Stimulated activated CD4-positive, alpha-beta T cell treated with anti-CD3 and anti-CD28 coated beads, TNF-alpha, amount 100 ng/mL, for 24 hours (primary cell): ENCODE measurements around the gene SDF4.
"Not testable (repeated sequence)": the region's sequence is repeated elsewhere in the genome, so short reads cannot be mapped to it uniquely, and the experiment has no call there.

Source experiments
- DNase-seq, 3 experiments: peaks; one replicate each; pipeline ENCODE4 v3.0.0-alpha.2; 2020; ENCODE audit warnings: low read depth in 3 of 3

The SDF4 gene

GRCh38 chr1:1179983-1180861 is 51.6 kb downstream of the SDF4 start:
- DNase-seq = no peak

DNA sequence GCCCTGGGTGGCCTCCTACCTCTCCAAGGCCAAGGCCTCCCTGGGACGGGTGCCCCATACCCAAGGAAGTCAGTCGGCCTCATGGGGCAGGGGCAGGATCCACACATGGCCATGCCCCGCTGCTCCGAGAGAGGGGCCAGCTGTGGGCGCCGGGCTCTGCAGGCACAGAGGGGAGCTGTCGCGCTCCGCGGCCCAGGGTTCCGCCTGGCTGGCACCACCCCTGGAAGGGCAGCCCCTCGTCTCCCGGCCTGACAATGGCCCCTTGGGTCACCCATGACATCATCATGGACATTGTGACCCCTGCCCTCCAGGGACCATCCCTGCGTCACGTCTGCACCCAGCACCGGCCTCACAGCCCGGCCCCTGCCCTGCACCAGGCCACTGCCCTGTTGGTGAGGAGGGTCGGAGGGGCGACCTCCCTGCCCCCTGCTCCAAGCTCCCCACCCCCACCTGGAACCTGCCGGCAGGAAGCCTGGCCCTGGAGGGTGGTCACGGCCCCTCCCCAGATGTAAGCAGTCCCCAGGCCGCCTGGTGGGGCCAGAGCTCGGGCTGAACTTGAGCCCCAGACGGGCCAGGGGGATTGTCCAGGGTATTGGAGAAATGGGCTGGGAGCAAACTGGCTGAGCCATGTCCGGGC is 52.3 kb downstream of the SDF4 start:
- no peak for DNase-seq

DNA sequence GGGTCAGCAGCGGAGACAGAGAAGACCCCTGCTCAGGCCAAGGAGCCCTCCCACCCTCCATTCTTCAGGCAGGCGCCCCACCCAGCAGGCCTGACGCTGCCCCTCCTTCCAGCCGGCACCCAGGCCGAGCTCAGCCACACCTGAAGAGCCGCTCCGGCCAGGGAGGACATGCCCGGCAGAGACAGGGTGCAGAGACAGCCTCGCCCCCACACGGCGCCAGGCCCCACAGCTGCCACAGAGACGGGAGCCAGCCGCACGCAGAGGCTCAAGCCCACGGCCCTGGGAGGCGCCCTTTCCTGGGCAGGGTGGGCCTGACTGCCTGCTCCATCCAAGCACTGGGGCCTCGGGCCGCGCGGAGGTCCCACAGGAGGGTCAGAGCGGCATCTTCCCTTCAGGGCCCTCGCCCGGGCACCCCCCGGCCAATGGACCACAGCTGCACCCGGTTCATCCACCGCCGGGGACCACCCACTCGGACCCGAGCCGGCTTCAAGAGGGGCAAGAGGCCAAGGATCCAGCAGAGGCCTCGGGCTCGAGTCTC is 52.9 kb downstream of the SDF4 start:
- DNase-seq = no peak

- DNase-seq = no peak
These were observed 54.2 kb downstream of the SDF4 start for GRCh38 chr1:1177452-1178206.

GRCh38 chr1:1176931-1177330 is 54.9 kb downstream of the SDF4 start:
- DNase-seq = no peak

DNA sequence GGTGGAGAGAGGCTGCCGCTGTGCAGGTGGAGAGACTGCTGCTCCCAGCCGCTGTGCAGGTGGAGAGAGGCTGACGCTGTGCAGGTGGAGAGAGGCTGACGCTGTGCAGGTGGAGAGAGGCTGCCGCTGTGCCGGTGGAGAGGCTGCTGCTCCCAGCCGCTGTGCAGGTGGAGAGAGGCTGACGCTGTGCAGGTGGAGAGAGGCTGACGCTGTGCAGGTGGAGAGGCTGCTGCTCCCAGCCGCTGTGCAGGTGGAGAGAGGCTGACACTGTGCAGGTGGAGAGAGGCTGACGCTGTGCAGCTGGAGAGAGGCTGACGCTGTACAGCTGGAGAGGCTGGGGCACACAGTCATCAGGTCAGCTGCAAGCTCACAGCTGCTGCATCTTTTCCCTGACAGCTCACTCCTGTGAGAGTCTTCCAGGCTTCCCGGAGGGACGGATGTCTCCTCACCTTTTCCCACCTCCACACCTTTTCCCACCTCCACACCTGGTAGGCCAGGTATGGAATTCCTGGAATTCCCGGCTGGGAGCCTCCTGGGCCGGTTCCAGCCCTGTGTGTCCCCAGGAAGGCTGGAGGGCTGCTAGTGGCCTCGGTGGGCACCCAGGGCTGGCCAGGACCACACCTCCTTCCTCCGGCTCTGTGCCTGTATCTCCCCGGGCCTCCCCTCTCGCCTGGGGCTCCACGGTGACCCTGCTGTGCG is 55.6 kb downstream of the SDF4 start:
- not testable (repeated sequence) for DNase-seq

DNA sequence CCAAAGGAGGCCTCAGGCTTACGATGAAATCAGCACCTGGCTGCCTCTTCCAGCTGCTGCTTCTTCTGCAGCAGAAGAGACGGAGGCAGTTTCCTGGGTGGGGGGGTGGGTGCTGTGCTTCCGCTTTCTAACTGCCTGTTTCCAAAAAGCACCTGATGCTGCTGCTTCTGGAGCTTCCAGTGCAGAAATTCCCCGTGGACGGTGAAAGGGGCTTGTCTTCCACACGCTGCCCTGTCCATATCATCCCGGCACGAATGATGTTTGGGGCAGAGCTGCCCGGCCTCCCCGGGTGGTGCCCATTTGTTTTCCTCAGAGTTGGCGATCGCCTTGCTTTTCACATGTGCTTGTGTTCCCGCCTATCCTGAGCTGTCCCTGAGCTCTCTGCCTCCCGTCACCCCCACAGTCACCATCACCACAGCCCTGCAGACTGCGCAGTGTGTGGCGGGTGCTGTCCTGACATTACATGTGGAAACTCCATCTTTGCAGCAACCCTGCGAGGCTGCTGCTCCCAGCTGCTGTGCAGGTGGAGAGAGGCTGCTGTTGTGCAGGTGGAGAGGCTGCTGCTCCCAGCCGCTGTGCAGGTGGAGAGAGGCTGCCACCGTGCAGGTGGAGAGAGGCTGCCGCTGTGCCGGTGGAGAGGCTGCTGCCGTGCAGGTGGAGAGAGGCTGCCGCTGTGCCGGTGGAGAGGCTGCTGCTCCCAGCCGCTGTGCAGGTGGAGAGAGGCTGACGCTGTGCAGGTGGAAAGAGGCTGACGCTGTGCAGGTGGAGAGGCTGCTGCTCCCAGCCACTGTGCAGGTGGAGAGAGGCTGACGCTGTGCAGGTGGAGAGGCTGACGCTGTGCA is 56.4 kb downstream of the SDF4 start:
- DNase-seq = no peak

- peak in 1 of 3 experiments; percentile 43 for DNase-seq
These were observed 57.9 kb downstream of the SDF4 start, which contains the start of gene TTLL10 for GRCh38 chr1:1173793-1174415. Gene TTLL10, plus strand, starts transcription at chr1:1173880. Its CDS starts 5,336 bp downstream, at chr1:1179216.

DNA sequence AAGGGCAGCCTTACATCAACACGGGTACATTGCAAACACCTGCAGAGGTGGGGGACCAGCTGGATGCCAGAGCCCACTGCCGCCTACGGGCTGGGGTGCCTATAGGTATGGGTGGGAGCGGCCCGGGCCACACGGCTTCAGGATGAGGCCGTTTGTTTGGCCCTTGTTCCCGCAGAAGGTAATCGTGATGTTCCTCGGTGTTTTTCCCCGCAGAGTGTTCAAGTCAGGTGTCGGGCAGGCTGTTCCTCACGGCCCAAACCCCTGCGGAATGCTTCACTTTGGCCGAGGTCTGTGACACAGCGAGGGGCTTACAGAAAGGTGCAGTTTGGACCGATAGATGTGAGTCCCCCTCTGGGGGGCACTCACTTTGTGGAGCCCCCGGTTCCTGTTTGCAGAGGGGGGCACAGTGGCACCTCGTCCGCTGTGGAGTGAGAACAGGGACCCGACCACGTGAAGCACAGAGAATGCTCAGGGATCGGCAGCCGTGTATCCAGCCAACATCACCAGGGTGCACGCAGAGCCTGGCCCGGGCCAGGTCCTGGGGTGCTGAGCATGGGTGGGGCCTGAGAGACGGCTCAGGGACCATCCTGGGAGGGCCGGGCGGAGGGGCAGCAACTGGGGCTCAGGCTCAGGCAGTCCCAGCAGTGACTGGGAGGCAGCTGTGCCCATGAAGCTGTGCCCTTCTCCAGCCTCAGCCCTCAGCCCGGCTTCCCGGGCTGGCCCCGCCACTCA is 58.6 kb downstream of the SDF4 start:
- DNase-seq = no peak

- DNase-seq = no peak
These were observed 60.1 kb downstream of the SDF4 start for GRCh38 chr1:1171546-1172340.

GRCh38 chr1:1171161-1171545 is 60.6 kb downstream of the SDF4 start:
- DNase-seq = no peak

DNA sequence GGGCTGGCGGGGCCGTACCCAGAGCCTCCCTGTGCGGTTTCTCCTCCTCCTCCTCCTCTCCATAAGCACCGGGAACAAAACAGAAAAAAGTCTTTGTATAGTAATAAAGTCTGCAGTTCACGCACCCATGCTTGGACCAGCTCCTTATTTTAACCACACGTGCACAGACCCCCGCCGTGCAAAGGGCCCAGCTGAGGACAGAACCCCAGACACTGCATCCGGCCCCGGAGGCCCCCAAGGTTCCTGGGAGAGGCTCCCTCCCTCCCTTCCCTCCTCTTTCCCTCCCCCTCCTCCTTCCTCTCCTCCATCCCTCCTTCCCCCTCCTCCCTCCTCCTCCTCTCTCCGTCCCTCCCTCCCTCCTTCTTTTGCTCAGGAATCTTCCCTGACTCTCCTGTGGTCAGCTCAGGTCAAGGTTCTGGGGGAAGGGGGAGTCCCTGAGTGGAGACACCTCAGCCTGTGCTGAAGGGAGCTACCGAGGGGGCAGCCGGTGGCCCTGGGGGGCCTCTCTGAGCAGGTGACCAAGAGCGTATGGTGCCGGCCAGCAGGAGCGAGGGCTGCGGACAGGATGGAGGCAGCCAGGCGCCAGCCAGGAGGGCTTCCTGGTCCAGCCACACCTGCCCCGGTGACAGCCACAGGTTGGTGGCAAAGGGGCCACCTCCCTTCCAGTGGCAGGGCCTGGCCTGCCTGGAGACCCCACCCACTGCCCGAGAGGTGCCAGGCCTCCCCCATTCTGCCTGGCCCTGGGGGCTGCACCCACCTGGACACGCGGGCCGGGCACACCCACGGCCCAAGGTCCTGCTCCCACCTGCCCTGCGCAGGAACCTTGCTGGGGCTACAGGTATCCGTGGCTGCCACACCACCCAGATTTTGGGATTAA is 61.3 kb downstream of the SDF4 start:
- DNase-seq = no peak

DNA sequence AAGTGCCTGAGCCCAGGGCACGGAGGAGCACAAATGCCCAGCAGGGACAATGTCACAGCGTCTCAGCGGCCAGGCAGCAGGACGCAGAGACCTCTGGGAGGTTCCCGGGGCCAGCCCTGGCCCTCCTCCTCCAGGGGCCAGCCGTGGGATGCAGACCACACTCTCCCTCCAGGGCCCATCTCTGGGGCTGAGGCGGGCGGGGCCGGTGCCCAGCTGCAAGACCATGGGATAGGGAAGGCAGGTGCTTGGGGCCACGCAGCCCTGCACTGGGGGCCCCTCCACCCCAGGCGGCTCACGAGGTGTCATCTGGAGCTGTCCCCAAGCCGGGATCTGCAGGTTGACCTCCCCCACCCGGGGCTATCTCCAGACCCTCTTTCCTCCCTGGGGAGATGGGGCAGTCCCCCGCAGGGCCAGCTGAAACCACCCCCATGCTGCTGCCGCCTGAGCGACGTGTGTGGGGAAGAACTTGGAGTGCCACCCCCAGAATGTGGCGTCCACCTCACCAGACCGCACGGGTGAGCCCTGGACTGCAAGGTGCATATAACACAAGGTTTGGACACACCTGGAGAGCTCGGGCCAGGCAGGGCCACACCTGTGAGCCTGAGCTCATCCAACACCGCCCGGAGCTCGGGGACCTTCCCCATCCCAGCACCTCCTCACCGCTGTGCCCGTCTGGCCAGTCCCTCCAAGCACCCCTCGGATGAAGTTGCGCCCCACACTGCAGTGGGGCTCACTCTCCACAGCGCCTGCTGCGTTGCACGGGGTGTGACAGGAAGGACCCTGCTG is 62.2 kb downstream of the SDF4 start:
- DNase-seq = no peak

GRCh38 chr1:1168451-1169411 is 63.1 kb downstream of the SDF4 start:
- DNase-seq = no peak

- no peak for DNase-seq
These were observed 63.9 kb downstream of the SDF4 start for GRCh38 chr1:1167841-1168450.
